OCI-LY7 (cell line): ENCODE results near the gene JCHAIN. TPM values are rescaled to one million over a fixed set of nuclear protein-coding genes. Genes with fewer than 3 reads are reported as not detected.

Source experiments
- BruUV-seq: library from RNA; stranded (reverse); fragments of 400-500 nt; replicated peaks from 2 replicates; lab custom pipeline; 2021; lab: Mats Ljungman, UMichigan
- CTCF ChIA-PET: fragments of 300-600 bp; sonication (Branson Sonifier 250); formaldehyde crosslinking; loops from one replicate; lab custom pipeline; 2022; ENCODE audit warnings: antibody characterized with exemption; ENCODE audit not compliant: unreplicated experiment; lab: Charles Lee
- POLR2A ChIA-PET: fragments of 300-600 bp; sonication (Branson Sonifier 250); formaldehyde crosslinking; loops from one replicate; lab custom pipeline; 2022; ENCODE audit warnings: antibody characterized with exemption; lab: Charles Lee
- DNase-seq: peaks from one replicate; pipeline ENCODE4 v3.0.0-alpha.2; 2015; ENCODE audit warnings: low spot score
- H2AFZ ChIP-seq: fragments of 200-600 bp; sonication (generic), shearing (Covaris generic); 2 replicates; pipeline ENCODE4 v1.6.1; 2014; ENCODE audit warnings: mild to moderate bottlenecking, antibody characterized with exemption, low read length, moderate library complexity
- H3K27ac ChIP-seq: fragments of 200-600 bp; sonication (generic); 2 replicates; pipeline ENCODE4 v1.5.1; 2014; ENCODE audit warnings: mixed run types, low read depth, mild to moderate bottlenecking, moderate library complexity, low read length, inconsistent platforms; ENCODE audit not compliant: poor library complexity, severe bottlenecking
- H3K36me3 ChIP-seq: fragments of 200-600 bp; sonication (generic); 2 replicates; pipeline ENCODE4 v1.6.1; 2014; ENCODE audit warnings: mild to moderate bottlenecking, antibody characterized with exemption, low read length, moderate library complexity, mixed read lengths; ENCODE audit not compliant: insufficient read depth
- H3K4me1 ChIP-seq: fragments of 200-600 bp; sonication (generic); 2 replicates; pipeline ENCODE4 v1.5.1; 2014; ENCODE audit warnings: mild to moderate bottlenecking, low read length; ENCODE audit not compliant: insufficient read depth, poor library complexity, severe bottlenecking
- H3K4me2 ChIP-seq: fragments of 200-600 bp; sonication (generic); 2 replicates; pipeline ENCODE4 v1.6.1; 2014; ENCODE audit warnings: mild to moderate bottlenecking, low read length
- H3K4me3 ChIP-seq: fragments of 200-600 bp; sonication (generic); 2 replicates; pipeline ENCODE4 v1.5.1; 2014; ENCODE audit warnings: mild to moderate bottlenecking, low read depth, low read length; ENCODE audit not compliant: poor library complexity, severe bottlenecking
- H3K79me2 ChIP-seq: fragments of 200-600 bp; sonication (generic); 2 replicates; pipeline ENCODE4 v1.6.1; 2016; ENCODE audit warnings: low read depth, mild to moderate bottlenecking, low read length, moderate library complexity, mixed read lengths; ENCODE audit not compliant: insufficient read depth
- H3K9me2 ChIP-seq: fragments of 200-600 bp; sonication (generic); 2 replicates; pipeline ENCODE4 v1.6.1; 2016; ENCODE audit warnings: mild to moderate bottlenecking, low read length, mixed read lengths; ENCODE audit not compliant: insufficient read depth
- H3K9me3 ChIP-seq: fragments of 200-600 bp; sonication (generic); 2 replicates; pipeline ENCODE4 v1.6.1; 2014; ENCODE audit warnings: mild to moderate bottlenecking, mixed run types, low read length, mixed read lengths
- H4K20me1 ChIP-seq: fragments of 200-600 bp; sonication (generic); 2 replicates; pipeline ENCODE4 v1.6.1; 2014; ENCODE audit warnings: mild to moderate bottlenecking, antibody characterized with exemption, low read length, moderate library complexity, mixed read lengths; ENCODE audit not compliant: insufficient read depth
- EZH2phosphoT487 ChIP-seq: fragments of 200-600 bp; sonication (generic); IDR thresholded peaks from 2 replicates; pipeline ENCODE4 v1.6.1; 2018; ENCODE audit warnings: low read depth, borderline replicate concordance, mild to moderate bottlenecking, mixed run types, antibody characterized with exemption, low read length, moderate library complexity, mixed read lengths
- intact Hi-C: fragments of 100-400 bp; cut with micrococcal nuclease; formaldehyde crosslinking; loops from one replicate; pipeline ENCODE4 v1.10.0; 2022; ENCODE audit not compliant: unreplicated experiment
- total RNA-seq, 2 experiments: library from RNA; depleted of rRNA in 1 of 2; stranded (reverse); fragments of >200 nt in 1 of 2; shearing (Covaris generic) in 1 of 2; gene quantifications; 2 replicates each; pipeline ENCODE4 v1.2.3, GENCODE V29; 2014 to 2022
- TF ChIP-seq, protein P1 (sequence below): fragments of 200-600 bp; sonication (generic); conservative IDR thresholded peaks from 2 replicates; pipeline ENCODE4 v1.5.1; 2014; ENCODE audit warnings: mild to moderate bottlenecking, antibody characterized with exemption, low read length, moderate library complexity, mixed read lengths

Gene JCHAIN
- total RNA-seq, 2 experiments from 2014 or later, result 1,492 to 1,542 TPM

DNA sequence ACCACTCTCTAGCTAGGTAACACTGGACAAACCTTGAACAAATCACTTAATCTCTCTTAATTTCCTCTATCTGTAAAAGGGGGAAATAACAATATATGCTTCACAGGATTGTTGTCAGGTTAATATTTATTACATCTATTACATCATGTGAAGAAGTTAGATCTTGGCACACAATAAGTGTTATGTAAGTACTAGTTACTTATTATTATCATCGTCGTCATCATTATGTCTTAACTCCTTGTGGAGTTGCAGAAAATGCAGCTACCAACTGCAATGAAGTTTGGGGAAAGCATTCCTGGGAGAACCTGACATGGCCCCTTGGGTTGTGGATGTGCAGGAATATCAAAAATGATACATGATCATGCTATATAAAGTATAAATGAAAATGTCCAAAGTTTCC, 4.8 kb upstream of the JCHAIN start:
- POLR2A ChIA-PET, result interaction anchor here (0.6 to 17.1 kb wide), 7 partner anchors 8 to 323 kb away, joined by 3 to 837 read pairs (median 21); partner anchors contain the start of genes DCK and UTP3
- intact Hi-C loops, result no loop called here
- Histone ChIP-seq H3K4me1 (peaks cover 88% of the 10 kb centered on the region), H3K9me2 (no peaks in the 10 kb centered on the region), H4K20me1 (no peaks in the 10 kb centered on the region), H3K4me2 (peak overlapping the region; percentile 23; the same call in 1 of the 2 replicates), H3K36me3 (peaks cover 2% of the 10 kb centered on the region), H2AFZ (peak overlapping the region; percentile 50; the same call in 1 of the 2 replicates), H3K4me3 (no peak overlapping the region), H3K79me2 (peaks cover 49% of the 10 kb centered on the region), H3K27ac (peak overlapping the region; percentile 91), H3K9me3 (no peaks in the 10 kb centered on the region)
- BruUV-seq, result no TSS peak
- no peak for DNase-seq
- no peak for TF ChIP-seq EZH2phosphoT487
- TF ChIP-seq, protein P1, sequence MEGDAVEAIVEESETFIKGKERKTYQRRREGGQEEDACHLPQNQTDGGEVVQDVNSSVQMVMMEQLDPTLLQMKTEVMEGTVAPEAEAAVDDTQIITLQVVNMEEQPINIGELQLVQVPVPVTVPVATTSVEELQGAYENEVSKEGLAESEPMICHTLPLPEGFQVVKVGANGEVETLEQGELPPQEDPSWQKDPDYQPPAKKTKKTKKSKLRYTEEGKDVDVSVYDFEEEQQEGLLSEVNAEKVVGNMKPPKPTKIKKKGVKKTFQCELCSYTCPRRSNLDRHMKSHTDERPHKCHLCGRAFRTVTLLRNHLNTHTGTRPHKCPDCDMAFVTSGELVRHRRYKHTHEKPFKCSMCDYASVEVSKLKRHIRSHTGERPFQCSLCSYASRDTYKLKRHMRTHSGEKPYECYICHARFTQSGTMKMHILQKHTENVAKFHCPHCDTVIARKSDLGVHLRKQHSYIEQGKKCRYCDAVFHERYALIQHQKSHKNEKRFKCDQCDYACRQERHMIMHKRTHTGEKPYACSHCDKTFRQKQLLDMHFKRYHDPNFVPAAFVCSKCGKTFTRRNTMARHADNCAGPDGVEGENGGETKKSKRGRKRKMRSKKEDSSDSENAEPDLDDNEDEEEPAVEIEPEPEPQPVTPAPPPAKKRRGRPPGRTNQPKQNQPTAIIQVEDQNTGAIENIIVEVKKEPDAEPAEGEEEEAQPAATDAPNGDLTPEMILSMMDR, result no peak
- CTCF ChIA-PET, result no interaction called here

DNA sequence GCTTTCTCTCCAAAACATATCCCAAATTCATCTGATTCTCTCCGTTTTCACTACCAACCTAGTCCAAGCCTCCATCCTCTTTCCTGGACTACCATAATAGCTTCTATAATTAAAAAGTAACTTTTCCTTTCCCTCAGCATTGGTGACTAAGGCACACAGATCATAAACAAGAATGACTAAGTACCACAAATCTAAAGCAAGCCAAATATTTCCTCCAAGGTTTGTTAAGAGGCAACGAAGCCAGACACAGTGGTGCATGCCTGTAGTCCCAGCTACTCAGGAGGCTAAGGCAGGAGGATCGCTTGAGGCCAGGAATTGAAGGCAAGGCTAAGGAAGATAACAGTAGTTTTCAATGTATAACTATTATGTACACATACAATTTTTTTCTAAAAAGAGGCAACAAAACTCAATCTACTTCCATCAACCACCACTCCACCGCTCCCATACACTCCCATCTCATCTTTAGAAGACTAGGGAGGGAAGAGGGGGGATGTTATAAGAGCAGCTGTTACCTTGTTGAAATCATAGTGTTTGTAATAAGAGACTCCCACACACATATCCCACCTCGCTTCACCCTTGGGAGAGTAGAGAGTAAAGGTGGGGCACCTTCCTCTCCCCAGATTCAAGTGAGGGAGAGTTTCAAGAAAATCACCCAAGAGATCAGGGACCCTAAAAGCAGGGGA, 4.2 kb upstream of the JCHAIN start:
- Histone ChIP-seq H3K27ac (peak overlapping the region; percentile 91), H3K79me2 (peaks cover 52% of the 10 kb centered on the region), H3K4me2 (peak overlapping the region; percentile 23; the same call in 1 of the 2 replicates), H3K4me1 (peaks cover 82% of the 10 kb centered on the region), H3K9me2 (no peaks in the 10 kb centered on the region), H4K20me1 (no peaks in the 10 kb centered on the region), H2AFZ (peak overlapping the region; percentile 80; the same call in 1 of the 2 replicates), H3K4me3 (no peak overlapping the region), H3K9me3 (no peaks in the 10 kb centered on the region), H3K36me3 (peaks cover 8% of the 10 kb centered on the region)
- no TSS peak for BruUV-seq
- TF ChIP-seq, protein P1, result no peak
- no peak for TF ChIP-seq EZH2phosphoT487
- ChIA-PET POLR2A (interaction anchor here (0.6 to 17.1 kb wide), 6 partner anchors 9 to 20 kb away, joined by 4 to 837 read pairs (median 36); partner anchors contain the start of gene UTP3), CTCF (no interaction called here)
- intact Hi-C loops, result no loop called here
- no peak for DNase-seq
